Measurements from ENCODE around the gene CHID1.

Gene CHID1

DNA sequence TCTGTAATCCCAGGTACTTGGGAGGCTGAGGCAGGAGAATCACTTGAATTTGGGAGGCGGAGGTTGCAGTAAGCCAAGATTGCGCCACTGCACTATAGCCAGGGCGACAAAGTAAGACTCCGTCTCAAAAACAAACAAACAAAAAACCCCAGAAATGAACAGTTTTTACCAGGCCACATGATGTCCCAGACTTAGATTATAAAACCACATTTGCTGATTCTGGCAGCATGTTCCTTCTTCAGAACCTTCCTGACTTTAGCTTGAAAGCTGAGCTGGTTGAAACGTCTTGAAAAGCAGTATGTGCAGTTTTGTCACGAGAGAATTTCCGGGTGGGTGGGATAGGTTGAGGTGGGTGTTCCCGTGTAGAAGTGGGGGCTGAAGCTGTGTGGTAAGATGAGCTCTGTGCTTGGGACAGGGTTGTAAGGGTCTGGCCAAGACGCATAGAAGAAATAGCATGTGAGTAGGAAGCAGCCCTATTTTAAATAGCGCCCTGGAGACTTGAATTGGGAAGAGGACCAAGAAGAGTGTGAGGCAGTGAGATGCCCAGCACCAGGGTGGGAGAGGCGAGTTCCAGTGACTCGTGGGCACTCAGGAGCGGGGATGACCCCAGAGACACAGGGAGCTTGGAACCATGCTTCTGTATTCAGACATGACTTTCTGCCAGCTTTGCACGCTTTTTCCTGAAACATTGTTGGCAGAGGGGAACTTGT lies 22.7 kb upstream of the CHID1 start:
- no peak for DNase-seq (ENCODE audit: low read depth in 3 of 3)

DNA sequence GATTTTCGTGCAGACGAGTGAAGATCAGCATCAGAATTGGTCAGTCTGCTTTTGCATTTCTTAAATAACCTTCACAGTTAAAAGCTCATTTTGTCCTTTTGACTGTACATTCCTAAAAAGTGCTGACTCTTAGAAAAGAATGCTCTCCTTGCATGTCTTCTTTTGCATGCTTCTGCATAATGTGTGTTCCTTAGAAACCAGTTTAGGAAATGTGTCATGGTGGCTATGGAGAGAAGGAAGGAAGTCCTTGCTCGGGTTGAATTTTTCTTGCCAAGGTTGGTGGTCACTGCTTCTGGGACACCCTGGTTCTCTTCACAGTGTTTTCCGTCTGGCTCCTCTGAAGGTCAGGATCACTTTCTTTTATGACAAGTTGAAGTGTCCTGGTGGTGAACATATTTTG lies 21.8 kb upstream of the CHID1 start:
- no peak for DNase-seq (ENCODE audit: low read depth in 3 of 3)

GRCh38 chr11:931385-931784 lies 20.8 kb upstream of the CHID1 start:
- DNase-seq (ENCODE audit: low read depth in 3 of 3) = no peak

DNA sequence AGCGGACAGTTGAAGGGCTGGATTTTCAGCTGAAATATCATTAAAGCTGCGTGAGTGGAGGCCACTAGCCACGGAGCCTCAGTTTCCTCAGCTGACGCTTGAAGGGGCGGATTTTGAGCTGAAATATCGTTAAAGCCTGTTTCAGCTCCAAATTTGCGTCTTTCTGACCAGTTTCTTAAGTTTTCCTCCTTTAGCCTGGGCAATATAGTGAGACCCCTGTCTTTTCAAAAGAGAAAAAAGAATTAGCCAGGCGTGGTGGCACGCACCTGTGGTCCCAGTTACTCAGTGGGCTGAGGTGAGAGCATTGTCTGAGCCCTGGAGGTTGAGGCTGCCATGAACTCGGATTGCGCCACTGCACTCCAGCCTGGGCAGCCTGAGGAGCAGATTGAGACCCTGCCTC lies 18.8 kb upstream of the CHID1 start:
- DNase-seq (ENCODE audit: low read depth in 3 of 3) = no peak

DNA sequence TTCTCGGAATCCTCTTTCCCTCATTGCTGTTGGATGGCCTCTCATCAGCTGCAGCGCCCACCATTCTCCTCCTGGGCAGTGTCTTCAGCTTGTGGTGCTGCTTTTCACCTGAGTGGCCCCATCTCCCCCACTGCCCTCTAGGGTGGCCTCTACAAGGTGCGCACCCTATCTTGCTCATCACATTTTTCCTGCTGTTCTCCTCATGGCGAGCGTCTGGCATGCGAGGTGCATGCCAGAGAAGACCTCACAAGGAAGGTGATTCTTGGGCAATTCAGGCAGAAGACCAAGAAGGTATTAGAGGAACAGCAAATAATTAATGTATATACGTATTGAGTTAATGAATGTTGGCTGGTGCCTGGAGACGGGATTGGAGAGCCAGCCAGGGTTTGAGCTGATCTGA lies 18.2 kb upstream of the CHID1 start:
- DNase-seq (ENCODE audit: low read depth in 3 of 3) = no peak

GRCh38 chr11:927871-928270 lies 17.3 kb upstream of the CHID1 start:
- no peak for DNase-seq (ENCODE audit: low read depth in 3 of 3)

- no peak for DNase-seq (ENCODE audit: low read depth in 3 of 3)
These were observed 15.8 kb upstream of the CHID1 start for GRCh38 chr11:926341-926916.

DNA sequence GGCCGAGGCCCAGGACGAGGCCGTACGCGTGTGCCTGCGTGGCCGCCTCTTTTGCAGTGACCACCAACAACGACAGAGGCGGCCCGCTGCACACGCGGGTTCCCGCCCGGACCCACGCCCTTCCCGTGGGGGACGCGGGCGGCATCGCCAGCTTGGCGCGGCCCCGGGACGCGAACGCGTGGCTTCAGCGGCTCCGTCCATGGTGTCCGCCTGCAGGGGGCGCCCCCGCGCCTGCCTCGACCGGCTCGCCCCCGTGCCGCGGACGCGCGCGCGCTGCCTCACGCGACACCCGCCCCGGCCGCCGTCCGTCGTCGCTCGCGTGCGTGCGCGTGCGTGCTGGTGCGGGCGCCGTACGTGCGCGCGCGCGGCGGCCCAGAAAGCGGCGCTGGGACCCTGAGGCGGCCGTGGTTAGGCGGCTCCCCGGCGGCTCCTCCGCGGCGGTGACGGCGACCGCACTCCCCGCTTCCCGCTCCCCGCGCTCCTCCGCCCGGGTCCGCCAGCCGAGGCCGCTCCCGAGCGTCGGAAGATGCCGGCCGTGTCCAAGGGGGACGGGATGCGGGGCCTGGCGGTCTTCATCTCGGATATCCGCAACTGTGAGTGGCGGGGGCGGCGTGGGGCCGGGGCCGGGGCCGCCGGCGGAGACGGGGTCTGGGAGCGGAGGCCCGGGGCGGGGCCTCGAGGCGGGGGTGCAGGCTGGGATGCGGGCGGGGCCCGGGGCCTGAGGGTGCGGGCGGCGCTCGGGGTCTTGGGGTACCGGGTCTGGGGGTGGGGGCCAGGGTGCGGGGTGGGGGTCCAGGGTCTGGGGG lies 15.1 kb upstream of the CHID1 start, which contains the start of gene AP2A2:
Gene AP2A2 (plus strand): TSS at position 375 of the 806 bp plus-strand sequence. CDS start 152 bp downstream, at position 527.
- peak; percentile 80 to 88 (median 87) for DNase-seq (ENCODE audit: low read depth in 3 of 3)

- DNase-seq (ENCODE audit: low read depth in 3 of 3) = no peak
These were observed 14.5 kb upstream of the CHID1 start for GRCh38 chr11:925158-925495.

- no peak for DNase-seq (ENCODE audit: low read depth in 3 of 3)
These were observed 14.0 kb upstream of the CHID1 start for GRCh38 chr11:924406-925157.

DNA sequence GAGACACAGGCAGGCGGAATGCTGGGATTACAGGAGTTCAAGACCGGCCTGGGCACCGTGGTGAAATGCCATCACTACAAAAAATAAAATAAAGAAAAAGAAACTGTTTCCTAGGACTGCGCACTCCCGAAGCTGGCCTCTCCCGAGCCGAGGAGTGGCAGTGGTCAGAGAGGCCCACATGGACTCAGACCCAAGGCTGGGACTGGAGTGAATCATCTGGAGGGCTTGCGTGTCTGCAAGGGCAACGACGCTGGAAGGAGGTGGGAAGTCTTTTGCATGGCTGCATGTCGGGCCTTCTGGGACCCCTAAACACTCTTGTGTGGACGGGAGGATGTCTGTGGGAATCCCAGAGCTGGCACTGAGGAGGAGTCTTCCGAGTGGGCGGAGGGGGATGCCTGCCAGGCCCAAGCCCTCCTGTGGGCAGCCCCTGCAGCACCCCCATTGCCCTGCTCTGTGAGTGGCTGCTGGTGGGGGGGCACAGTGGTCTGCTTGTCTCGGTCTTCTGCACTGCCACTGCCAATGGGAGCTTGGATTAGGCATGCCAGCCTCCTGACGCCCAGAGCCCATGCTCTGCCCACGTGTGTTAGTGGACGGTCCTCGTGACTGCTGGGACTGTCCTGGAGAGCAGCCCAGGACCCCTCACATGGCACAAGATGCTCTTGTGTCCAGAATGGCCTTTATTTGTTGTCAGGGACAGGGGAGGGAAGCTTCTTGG lies 13.2 kb upstream of the CHID1 start:
- DNase-seq (ENCODE audit: low read depth in 3 of 3) = no peak

- DNase-seq (ENCODE audit: low read depth in 3 of 3) = no peak
These were observed 11.5 kb upstream of the CHID1 start for GRCh38 chr11:921921-922678.

- DNase-seq (ENCODE audit: low read depth in 3 of 3) = no peak
These were observed 6.8 kb upstream of the CHID1 start for GRCh38 chr11:917426-917825.

DNA sequence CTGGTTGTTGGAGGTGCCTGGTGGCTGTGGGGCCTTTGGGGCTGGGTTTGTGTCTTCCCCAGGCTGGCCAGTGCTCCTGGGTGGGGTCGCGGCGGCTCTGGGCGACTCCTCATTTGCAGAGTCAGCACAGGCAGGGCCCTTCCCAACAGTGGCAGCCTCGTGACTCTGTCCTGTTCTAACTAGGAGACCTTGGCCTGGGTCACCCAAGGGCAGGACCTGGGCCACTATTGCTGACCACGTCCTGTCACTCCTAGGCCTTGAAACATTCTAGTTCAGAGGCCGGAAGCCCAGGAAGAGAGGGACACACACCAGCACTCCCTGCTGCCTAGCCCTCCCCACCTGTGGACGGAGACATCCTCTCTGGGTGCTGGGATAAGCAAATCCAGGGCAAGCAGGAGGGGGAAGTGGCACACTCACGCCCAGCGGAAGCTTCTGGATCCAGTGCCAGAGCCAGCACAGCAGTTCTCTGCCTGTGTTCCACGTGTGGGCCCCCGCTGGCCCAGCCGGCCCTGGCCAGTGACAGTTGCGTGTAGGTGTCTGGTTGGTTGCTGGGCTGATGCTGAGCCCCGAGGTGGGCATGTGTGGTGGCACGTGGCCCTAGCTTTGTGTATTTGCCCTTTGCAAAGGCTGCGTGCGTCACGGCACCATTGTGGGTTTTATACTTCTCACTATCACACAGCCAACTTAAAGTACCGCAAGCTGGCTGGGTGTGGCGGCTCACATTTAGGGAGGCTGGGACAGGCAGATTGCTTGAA lies 4.3 kb upstream of the CHID1 start:
- no peak for DNase-seq (ENCODE audit: low read depth in 3 of 3)

DNA sequence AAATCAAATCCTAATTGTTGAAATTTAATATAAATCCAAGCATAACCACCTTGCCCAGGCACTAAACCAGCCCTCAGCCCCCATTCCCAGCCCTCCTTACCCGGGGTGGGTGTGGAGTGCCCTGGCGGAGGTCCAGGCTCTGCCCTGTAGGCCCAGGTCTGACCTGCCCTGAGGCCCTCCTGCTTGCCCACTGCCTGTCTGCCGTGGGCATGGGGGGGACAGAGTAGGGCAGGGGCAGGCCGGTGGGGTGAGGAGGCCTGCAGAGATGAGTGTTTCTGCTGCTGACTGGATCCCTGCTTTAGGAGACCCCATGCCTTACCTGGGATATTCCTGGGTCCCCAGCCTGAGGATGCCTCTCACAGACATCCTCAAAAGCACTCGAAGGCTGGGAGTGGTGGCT lies 3.6 kb upstream of the CHID1 start:
- DNase-seq (ENCODE audit: low read depth in 3 of 3) = no peak

- no peak for DNase-seq (ENCODE audit: low read depth in 3 of 3)
These were observed 2.4 kb upstream of the CHID1 start for GRCh38 chr11:913043-913442.

GRCh38 chr11:912266-912665 lies 1.7 kb upstream of the CHID1 start:
- DNase-seq (ENCODE audit: low read depth in 3 of 3) = no peak

DNA sequence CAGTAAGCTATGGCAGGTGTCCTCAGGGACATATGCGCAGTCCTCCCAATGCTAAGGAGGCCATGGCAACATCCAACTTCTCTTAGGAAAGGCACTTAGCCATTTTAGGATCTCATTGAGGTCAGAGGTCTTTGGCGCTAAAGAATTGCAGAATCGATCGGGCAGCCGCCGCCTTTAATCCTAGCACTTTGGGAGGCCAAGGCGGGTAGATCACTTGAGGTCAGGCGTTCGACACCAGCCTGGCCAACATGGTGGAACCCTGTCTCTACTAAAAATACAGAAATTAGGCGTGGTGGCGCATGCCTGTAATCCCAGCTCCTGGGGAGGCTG lies 1.2 kb upstream of the CHID1 start:
- no peak for DNase-seq (ENCODE audit: low read depth in 3 of 3)

- DNase-seq (ENCODE audit: low read depth in 3 of 3) = peak in 2 of 3 experiments; percentile 17 to 40
These were observed 650 bp upstream of the CHID1 start for GRCh38 chr11:911031-911889.
